GM21423 (cell line): Measurements from ENCODE around the gene CD200.
"Not testable (repeated sequence)": the region's sequence is repeated elsewhere in the genome, so short reads cannot be mapped to it uniquely, and the experiment has no call there.

Experiments
- ATAC-seq: cut with Tn5 transposase; IDR thresholded peaks from one replicate; pipeline ENCODE4 v1.9.1; 2021; ENCODE audit warnings: mild to moderate bottlenecking, moderate library complexity; ENCODE audit not compliant: unreplicated experiment

Gene CD200

GRCh38 chr3:112384769-112385168, 51.8 kb downstream of the CD200 start:
- no peak for ATAC-seq

- ATAC-seq: no peak
These were observed 56.0 kb downstream of the CD200 start for GRCh38 chr3:112388972-112389371.

GRCh38 chr3:112389961-112390360, 57.0 kb downstream of the CD200 start:
- ATAC-seq: no peak

- ATAC-seq: peak; percentile 64
These were observed 58.1 kb downstream of the CD200 start for GRCh38 chr3:112390783-112391641.

GRCh38 chr3:112391648-112392047, 58.7 kb downstream of the CD200 start:
- no peak for ATAC-seq

GRCh38 chr3:112392393-112393359, 59.7 kb downstream of the CD200 start:
- ATAC-seq: no peak

GRCh38 chr3:112393360-112393728, 60.4 kb downstream of the CD200 start:
- no peak for ATAC-seq

- ATAC-seq: no peak
These were observed 61.2 kb downstream of the CD200 start for GRCh38 chr3:112394003-112394640.

GRCh38 chr3:112395181-112395895, 62.4 kb downstream of the CD200 start:
- no peak for ATAC-seq

GRCh38 chr3:112395896-112396290, 62.9 kb downstream of the CD200 start:
- ATAC-seq: no peak

GRCh38 chr3:112397556-112397955, 64.6 kb downstream of the CD200 start:
- no peak for ATAC-seq

GRCh38 chr3:112399064-112399463, 66.1 kb downstream of the CD200 start:
- ATAC-seq: no peak

- not testable (repeated sequence) for ATAC-seq
These were observed 66.6 kb downstream of the CD200 start for GRCh38 chr3:112399554-112399953.

- not testable (repeated sequence) for ATAC-seq
These were observed 67.4 kb downstream of the CD200 start for GRCh38 chr3:112400317-112400716.

GRCh38 chr3:112401617-112402016, 68.7 kb downstream of the CD200 start:
- ATAC-seq: no peak

GRCh38 chr3:112403103-112403502, 70.1 kb downstream of the CD200 start:
- ATAC-seq: no peak

GRCh38 chr3:112404924-112405549, 72.1 kb downstream of the CD200 start:
- ATAC-seq: not testable (repeated sequence)

- ATAC-seq: peak; percentile 60
These were observed 72.9 kb downstream of the CD200 start for GRCh38 chr3:112405845-112406244.

GRCh38 chr3:112407214-112407887, 74.4 kb downstream of the CD200 start:
- no peak for ATAC-seq
